Measurements from ENCODE around the gene CAPSL. TPM values are rescaled to one million over a fixed set of nuclear protein-coding genes. Genes with fewer than 3 reads are reported as not detected.
"Not testable (repeated sequence)": the region's sequence is repeated elsewhere in the genome, so short reads cannot be mapped to it uniquely, and the experiment has no call there.

CAPSL gene
- total and polyA plus RNA-seq, 2 donors (not counting 3 experiments of a cell fraction or from before 2014, with no cell fraction given) = not detected

GRCh38 chr5:35856765-35857351 is 81.6 kb downstream of the CAPSL start, which contains the start of gene IL7R:
Gene IL7R (plus strand): TSS chr5:35856891. CDS start chr5:35856978, 87 bp downstream.
- intact Hi-C loops (cut with micrococcal nuclease) (loop anchor here (2.0 kb wide), 1 partner anchor 74 kb away; no protein-coding TSS in a partner anchor), dilution Hi-C loops (cut with MboI; ENCODE audit: extremely low pct_ligation_motif_present, low sequenced_read_pairs) (no loop called here)
- Histone ChIP-seq H3K9me1 (replicated peaks; ENCODE audit: control insufficient read depth, extremely low read depth, insufficient read depth, low read length) (no peaks in the 10 kb centered on the region), H3K9ac (replicated peaks; ENCODE audit: extremely low read depth, insufficient read depth, low read length) (no peak within 1 kb of the TSS), H3K4me3 (replicated peaks in 1 of 3; ENCODE audit: insufficient read depth in 1 of 3, low read depth in 1 of 3, low read length in 3 of 3) (no peak within 1 kb of the TSS), H2AFZ (ENCODE audit: low read depth, low read length) (peak within 1 kb of the TSS; percentile 92), H3K27me3 (ENCODE audit: control insufficient read depth in 2 of 2, insufficient read depth in 2 of 2, low read length in 2 of 2) (no peaks in the 10 kb centered on the region), H4K20me1 (replicated peaks; ENCODE audit: control insufficient read depth, extremely low read depth, insufficient read depth, low read length) (no peaks in the 10 kb centered on the region), H3K4me2 (ENCODE audit: insufficient read depth, low read length) (peak within 1 kb of the TSS; percentile 71), H3K36me3 (ENCODE audit: control insufficient read depth in 2 of 2, extremely low read depth in 1 of 2, insufficient read depth in 2 of 2, low read length in 2 of 2) (no peaks in the 10 kb centered on the region), H3K27ac (ENCODE audit: insufficient read depth, low read depth, low read length) (peak within 1 kb of the TSS; percentile 68), H3K4me1 (ENCODE audit: control insufficient read depth, extremely low read depth, insufficient read depth, low read length) (peaks cover 24% of the 10 kb centered on the region), H3K79me2 (ENCODE audit: control insufficient read depth, insufficient read depth, low read length) (no peaks in the 10 kb centered on the region), H3K9me3 (replicated peaks; ENCODE audit: control insufficient read depth, insufficient read depth, low read length) (no peaks in the 10 kb centered on the region)
- TF ChIP-seq CTCF (IDR thresholded peaks at IDR 0.05; ENCODE audit: extremely low read depth in 1 of 2, insufficient read depth in 1 of 2, low read depth in 1 of 2, low read length in 2 of 2) = no peak
- TF ChIP-seq POLR2AphosphoS5 (IDR thresholded peaks at IDR 0.05; ENCODE audit: insufficient read depth, low read depth, low read length) = no peak
- peak; percentile 4 for TF ChIP-seq JUN (IDR thresholded peaks at IDR 0.05; ENCODE audit: borderline replicate concordance, insufficient read depth, insufficient read length, low read depth)
- no peak for TF ChIP-seq MAX (IDR thresholded peaks at IDR 0.05; ENCODE audit: insufficient read depth, insufficient read length)
- TF ChIP-seq POLR2A (IDR thresholded peaks at IDR 0.05; ENCODE audit: low read depth, low read length) = no peak
- no peak for TF ChIP-seq FOS (IDR thresholded peaks at IDR 0.05; ENCODE audit: borderline replicate concordance, insufficient read depth, low read length)
- no peak for TF ChIP-seq EZH2 (IDR thresholded peaks at IDR 0.05; ENCODE audit: borderline replicate concordance, low read depth, low read length, severe bottlenecking)
- no peak for TF ChIP-seq MYC (IDR thresholded peaks at IDR 0.05; ENCODE audit: low read depth, low read length)
- peak; percentile 29 for TF ChIP-seq GATA2 (IDR thresholded peaks at IDR 0.05; ENCODE audit: insufficient read depth, insufficient read length, low read depth, low read length)
- DNase-seq (ENCODE audit: low read depth, low spot score) = peak; percentile 47
- POLR2A ChIA-PET = no interaction called here
- no peak for FAIRE-seq
- CTCF ChIA-PET = interaction anchor here (2.3 to 4.3 kb wide), 3 partner anchors 68 to 206 kb away, joined by 8 to 16 read pairs (median 14); no protein-coding TSS in a partner anchor
- BruUV-seq (replicated peaks) = TSS peak; percentile 76

GRCh38 chr5:35856186-35856764 is 82.1 kb downstream of the CAPSL start:
- H3K9ac ChIP-seq (replicated peaks; ENCODE audit: extremely low read depth, insufficient read depth, low read length); DNase-seq (ENCODE audit: low read depth, low spot score); BruUV-seq (replicated peaks); FAIRE-seq; H3K27me3 ChIP-seq (ENCODE audit: control insufficient read depth in 2 of 2, insufficient read depth in 2 of 2, low read length in 2 of 2); POLR2A ChIA-PET; H4K20me1 ChIP-seq (replicated peaks; ENCODE audit: control insufficient read depth, extremely low read depth, insufficient read depth, low read length); H3K4me3 ChIP-seq (replicated peaks in 1 of 3; ENCODE audit: insufficient read depth in 1 of 3, low read depth in 1 of 3, low read length in 3 of 3); dilution Hi-C loops (cut with MboI; ENCODE audit: extremely low pct_ligation_motif_present, low sequenced_read_pairs); H3K79me2 ChIP-seq (ENCODE audit: control insufficient read depth, insufficient read depth, low read length); H3K9me1 ChIP-seq (replicated peaks; ENCODE audit: control insufficient read depth, extremely low read depth, insufficient read depth, low read length); H3K9me3 ChIP-seq (replicated peaks; ENCODE audit: control insufficient read depth, insufficient read depth, low read length); H3K36me3 ChIP-seq (ENCODE audit: control insufficient read depth in 2 of 2, extremely low read depth in 1 of 2, insufficient read depth in 2 of 2, low read length in 2 of 2): not testable (repeated sequence)
- Histone ChIP-seq H3K27ac (ENCODE audit: insufficient read depth, low read depth, low read length) (peak overlapping the region; percentile 68), H3K4me2 (ENCODE audit: insufficient read depth, low read length) (peak overlapping the region; percentile 71), H3K4me1 (ENCODE audit: control insufficient read depth, extremely low read depth, insufficient read depth, low read length) (peaks cover 24% of the 10 kb centered on the region), H2AFZ (ENCODE audit: low read depth, low read length) (peak overlapping the region; percentile 92)
- intact Hi-C loops (cut with micrococcal nuclease) = loop anchor here (2.0 kb wide), 1 partner anchor 73 kb away; no protein-coding TSS in a partner anchor
- CTCF ChIA-PET = interaction anchor here (2.3 to 4.3 kb wide), 3 partner anchors 68 to 205 kb away, joined by 8 to 16 read pairs (median 14); no protein-coding TSS in a partner anchor

All from endothelial cell of umbilical vein (primary cell).